ENCODE measurements around the gene SLC52A1.
"Not testable (repeated sequence)": the region's sequence is repeated elsewhere in the genome, so short reads cannot be mapped to it uniquely, and the experiment has no call there.

The SLC52A1 gene

DNA sequence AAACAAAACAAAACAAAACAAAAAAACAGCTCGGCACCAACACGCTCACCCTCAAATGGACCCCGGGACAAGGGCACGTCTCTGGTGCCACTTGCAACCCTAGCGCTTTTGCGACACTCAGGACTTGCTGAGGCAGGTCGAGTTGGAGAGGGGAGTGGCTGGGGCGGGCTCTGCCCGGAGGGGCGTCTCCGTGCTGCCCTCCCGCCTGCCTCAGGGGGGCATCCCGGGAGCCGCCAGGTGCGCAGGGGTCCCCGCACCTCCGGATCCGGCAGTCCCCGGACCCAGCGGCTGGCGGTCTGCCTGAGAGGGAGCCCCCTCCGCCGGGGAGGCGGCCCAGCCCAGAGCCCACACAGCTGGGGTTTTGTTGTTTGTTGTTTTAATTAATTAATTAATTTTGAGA, at the start of gene SLC52A1:
Gene SLC52A1 (minus strand): TSS at position 112 of the 400 bp plus-strand sequence. CDS start 820 bp downstream, outside the sequence.
- DNase-seq: no peak

- no peak for DNase-seq
These were observed 45.4 kb upstream of the SLC52A1 start for GRCh38 chr17:5080591-5080990.

- DNase-seq: peak; percentile 38 to 96 (median 80)
These were observed 43.1 kb upstream of the SLC52A1 start, which contains the start of gene ZFP3 for GRCh38 chr17:5078106-5079028. Gene ZFP3 (plus strand): TSS chr17:5078467. CDS start chr17:5091505, 13,038 bp downstream.

DNA sequence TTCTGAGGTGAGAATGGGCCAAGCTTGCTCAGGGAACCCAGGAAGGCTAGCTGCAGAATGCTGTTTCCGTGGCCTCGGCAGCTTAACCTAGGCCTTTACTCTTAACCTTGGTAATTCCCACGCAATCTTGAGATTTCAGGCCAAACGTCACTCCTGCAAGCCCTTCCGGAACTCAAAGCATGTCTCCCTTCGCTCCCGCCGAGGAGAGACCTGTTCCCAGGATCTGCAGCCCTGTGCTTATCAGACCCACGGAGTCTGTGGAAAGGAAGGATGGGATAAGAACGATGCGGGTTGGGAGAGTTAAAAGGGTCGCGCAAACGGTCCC, 42.5 kb upstream of the SLC52A1 start:
- no peak for DNase-seq

DNA sequence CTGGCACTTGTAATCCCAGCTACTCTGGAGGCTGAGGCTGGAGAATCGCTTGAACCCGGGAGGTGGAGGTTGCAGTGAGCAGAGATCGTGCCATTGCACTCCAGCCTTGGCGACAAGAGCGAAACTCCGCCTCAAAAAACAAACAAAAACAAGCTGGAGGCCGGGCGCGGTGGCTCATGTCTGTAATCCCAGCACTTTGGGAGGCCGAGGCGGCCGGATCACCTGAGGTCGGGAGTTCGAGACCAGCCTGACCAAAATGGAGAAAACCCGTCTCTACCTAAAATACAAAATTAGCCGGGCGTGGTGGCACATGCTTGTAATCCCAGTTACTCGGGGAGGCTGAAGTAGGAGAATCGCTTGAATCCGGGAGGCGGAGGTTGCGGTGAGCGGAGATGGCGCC, 42.0 kb upstream of the SLC52A1 start:
- not testable (repeated sequence) for DNase-seq

- not testable (repeated sequence) for DNase-seq
These were observed 40.2 kb upstream of the SLC52A1 start for GRCh38 chr17:5075472-5075871.

GRCh38 chr17:5069724-5070123, 34.5 kb upstream of the SLC52A1 start:
- no peak for DNase-seq

- DNase-seq: no peak
These were observed 33.0 kb upstream of the SLC52A1 start for GRCh38 chr17:5068236-5068635.

- no peak for DNase-seq
These were observed 30.1 kb upstream of the SLC52A1 start for GRCh38 chr17:5065227-5065744.

- DNase-seq: no peak
These were observed 20.3 kb upstream of the SLC52A1 start for GRCh38 chr17:5055543-5055942.

- no peak for DNase-seq
These were observed 15.1 kb upstream of the SLC52A1 start for GRCh38 chr17:5050278-5050677.

DNA sequence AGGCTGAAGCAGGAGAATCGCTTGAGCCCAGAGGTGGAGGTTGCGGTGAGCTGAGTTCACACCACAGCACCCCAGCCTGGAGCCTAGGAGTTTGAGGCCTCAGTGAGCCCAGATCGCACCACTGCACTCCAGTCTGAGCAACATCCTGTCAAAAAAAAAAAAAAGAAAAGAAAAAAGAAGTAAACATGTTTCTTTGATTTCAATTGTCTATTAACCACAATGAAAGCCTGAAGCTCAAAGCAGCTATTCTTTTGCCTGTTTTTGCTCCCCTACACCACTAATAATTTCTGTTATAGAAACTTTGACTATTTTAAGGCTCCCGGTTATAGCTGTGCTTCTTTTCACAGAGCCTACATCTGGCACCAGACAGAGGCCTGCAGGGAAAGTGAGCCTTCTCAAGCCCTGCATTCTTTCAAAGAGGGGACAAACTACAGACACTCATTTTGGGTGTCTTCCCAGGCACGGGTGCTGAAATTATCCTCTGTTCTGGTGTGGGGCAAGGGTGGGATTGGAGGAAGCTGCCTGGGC, 14.2 kb upstream of the SLC52A1 start:
- no peak for DNase-seq

DNA sequence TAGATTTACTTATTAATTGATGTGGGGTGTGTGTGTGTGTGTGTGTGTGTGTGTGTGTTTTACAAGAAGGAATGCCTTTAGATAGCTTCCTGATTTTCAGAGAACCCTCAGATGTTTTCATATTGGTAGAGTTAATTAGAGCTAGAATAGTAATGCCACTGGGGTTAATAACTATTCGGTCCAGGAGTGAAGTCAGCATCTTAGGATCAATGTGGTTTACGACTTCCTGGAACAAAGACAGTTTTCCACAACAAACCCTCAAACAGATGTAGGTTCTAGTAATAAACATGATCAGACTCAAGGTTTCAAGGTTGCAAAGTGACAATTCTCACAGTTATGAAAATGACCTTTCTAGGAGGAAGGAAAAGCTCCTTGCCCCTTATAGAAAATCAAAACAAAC, 12.2 kb upstream of the SLC52A1 start:
- DNase-seq: no peak

GRCh38 chr17:5045496-5045895, 10.3 kb upstream of the SLC52A1 start:
- DNase-seq: no peak

DNA sequence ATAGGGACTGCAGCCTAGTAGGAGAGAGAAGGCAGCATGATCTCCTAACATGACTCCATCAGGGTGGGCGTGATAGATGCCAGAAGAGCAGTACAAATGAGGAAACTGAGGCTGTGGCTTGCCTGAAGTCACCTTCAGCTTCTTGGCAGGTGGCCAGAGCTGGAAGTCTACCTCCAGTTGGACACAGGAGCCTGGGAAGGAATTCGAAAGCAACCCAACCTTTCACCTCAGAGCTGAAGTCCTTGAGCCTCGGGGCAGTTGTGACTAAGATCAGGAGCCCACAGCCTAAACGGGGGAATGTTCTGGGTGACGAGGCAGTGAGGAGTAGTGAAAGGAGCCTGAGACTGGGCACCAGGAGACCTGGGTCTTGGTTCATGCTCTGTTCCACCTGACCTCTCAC, 9.4 kb upstream of the SLC52A1 start:
- DNase-seq: no peak

- DNase-seq: no peak
These were observed 8.3 kb upstream of the SLC52A1 start for GRCh38 chr17:5043524-5043923.

- DNase-seq: no peak
These were observed 7.2 kb upstream of the SLC52A1 start for GRCh38 chr17:5042157-5043022.

GRCh38 chr17:5034651-5035050, 575 bp downstream of the SLC52A1 start:
- DNase-seq: no peak

GRCh38 chr17:5034063-5034462, 1.2 kb downstream of the SLC52A1 start:
- no peak for DNase-seq

DNA sequence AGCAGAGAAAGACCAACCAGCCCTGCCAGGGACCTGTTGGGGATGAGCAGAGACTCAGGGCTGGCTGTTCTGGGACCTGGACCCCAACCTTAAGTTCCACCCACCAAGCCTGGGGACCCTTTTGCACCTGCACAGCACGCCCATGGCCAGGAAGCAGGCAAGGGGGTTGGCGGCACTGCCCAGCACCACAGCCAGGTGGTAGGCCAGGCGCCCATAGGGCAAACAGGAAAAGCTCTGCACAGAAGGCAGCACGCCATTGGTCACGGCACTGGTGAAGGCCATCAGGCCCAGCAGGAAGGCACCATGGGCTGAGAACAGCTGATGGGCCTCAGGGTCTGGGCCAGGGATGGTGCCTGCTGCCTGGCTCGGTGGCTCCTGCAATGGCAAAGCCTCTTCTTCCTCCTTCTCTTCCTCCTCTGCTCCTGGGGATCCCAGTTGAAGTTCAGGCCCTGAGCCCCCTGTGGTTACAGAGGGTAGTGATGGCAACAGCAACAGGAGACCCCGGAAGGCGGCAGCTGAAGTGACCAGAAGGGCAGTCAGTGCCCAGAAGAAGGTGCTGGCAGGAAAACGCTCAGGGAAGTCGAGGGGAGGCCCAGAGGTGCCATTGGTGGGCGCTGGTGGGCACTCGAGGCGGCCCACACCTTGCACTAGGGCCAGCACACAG, 1.7 kb downstream of the SLC52A1 start:
- no peak for DNase-seq

DNA sequence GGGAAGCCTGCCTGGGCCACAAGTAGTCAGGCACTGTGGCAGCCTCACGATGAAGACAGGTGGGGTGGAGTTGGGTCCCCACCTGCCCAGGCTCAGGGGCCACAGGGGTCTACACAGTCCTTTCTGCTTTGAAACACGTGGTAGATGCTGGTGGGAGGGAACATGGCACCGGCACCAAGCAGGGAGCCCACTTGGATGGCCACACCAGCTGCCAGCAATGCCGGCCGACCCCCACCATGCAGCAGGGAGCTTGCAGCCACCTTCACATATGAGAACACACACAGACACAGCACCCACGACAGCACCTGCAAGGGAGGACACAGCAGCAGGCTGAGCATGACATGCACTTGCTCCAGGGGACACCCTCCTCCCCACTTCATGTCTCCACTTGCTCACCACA, 2.4 kb downstream of the SLC52A1 start:
- DNase-seq: no peak
